Measurements from ENCODE around the gene MYLK. TPM values are rescaled to one million over a fixed set of nuclear protein-coding genes. Genes with fewer than 3 reads are reported as not detected.

The MYLK gene
- total RNA-seq, 1 donor from 2014 or later = 50.5 TPM

DNA sequence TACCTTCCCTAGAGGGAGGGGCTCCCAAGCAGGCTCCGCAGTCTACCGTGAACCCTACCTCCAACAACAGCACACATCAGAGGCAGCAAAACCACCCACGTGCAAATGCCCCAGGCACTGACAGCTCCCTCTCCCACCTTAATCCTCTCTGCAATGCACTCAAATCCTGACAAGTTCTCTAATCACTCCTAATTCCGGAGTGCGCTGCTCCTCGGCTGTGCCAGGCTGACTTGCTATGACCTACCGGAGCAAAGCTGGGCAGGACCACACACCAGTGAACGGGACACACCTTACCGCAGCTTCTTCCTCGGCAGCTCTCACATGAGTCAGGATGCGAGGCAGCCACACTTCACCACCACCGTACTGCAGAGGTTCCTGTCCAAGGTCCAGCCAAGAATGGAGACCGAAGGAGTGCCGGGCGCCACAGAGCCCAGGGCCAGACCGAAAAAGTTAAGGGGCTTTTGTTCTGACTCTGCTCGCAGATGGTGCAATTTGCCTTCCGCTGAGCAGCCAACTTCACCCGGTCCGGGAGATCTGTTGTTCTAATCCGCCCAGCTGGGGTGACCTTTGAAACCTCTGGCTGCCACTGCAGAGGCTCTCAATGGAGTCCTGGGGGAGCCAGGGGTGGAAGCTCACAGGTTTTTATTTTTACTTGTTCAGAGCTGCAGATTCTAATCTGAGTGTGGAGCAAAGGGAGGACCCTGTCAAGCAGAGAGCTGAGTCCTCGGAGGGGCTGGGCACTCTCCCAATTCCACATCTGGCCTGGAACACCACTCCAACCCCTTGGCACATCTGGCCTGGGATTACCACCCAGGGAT is 84.4 kb downstream of the MYLK start:
- no peaks in the 10 kb centered on the region for H3K9me3 Mint-ChIP-seq (ENCODE audit: unreplicated experiment)
- Histone ChIP-seq H3K36me3 (ENCODE audit: insufficient read depth, low read length) (peaks cover 5% of the 10 kb centered on the region), H3K4me2 (ENCODE audit: low read length) (peak overlapping the region; percentile 77), H3K9me3 (ENCODE audit: insufficient read depth, low read depth, low read length) (no peaks in the 10 kb centered on the region), H3K4me3 (ENCODE audit: insufficient read depth, low read depth, low read length) (no peak overlapping the region), H3K4me1 (ENCODE audit: insufficient read depth, low read length) (peaks cover 14% of the 10 kb centered on the region), H3K79me2 (ENCODE audit: insufficient read depth, low read length) (peaks cover 8% of the 10 kb centered on the region), H3K27me3 (ENCODE audit: insufficient read depth, low read length) (no peaks in the 10 kb centered on the region), H4K20me1 (ENCODE audit: insufficient read depth, low read length) (no peaks in the 10 kb centered on the region), H2AFZ (ENCODE audit: low read depth, low read length) (peak overlapping the region; percentile 65), H3K9ac (ENCODE audit: low read length) (peak overlapping the region; percentile 40), H3K27ac (ENCODE audit: low read depth, low read length) (peak overlapping the region; percentile 7)
- H3K4me3 Mint-ChIP-seq (ENCODE audit: unreplicated experiment) = no peak overlapping the region
- TF ChIP-seq, protein P1, sequence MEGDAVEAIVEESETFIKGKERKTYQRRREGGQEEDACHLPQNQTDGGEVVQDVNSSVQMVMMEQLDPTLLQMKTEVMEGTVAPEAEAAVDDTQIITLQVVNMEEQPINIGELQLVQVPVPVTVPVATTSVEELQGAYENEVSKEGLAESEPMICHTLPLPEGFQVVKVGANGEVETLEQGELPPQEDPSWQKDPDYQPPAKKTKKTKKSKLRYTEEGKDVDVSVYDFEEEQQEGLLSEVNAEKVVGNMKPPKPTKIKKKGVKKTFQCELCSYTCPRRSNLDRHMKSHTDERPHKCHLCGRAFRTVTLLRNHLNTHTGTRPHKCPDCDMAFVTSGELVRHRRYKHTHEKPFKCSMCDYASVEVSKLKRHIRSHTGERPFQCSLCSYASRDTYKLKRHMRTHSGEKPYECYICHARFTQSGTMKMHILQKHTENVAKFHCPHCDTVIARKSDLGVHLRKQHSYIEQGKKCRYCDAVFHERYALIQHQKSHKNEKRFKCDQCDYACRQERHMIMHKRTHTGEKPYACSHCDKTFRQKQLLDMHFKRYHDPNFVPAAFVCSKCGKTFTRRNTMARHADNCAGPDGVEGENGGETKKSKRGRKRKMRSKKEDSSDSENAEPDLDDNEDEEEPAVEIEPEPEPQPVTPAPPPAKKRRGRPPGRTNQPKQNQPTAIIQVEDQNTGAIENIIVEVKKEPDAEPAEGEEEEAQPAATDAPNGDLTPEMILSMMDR (IDR thresholded peaks at IDR 0.05; ENCODE audit: insufficient read depth, low read depth, low read length) = no peak
- TF ChIP-seq EZH2 (IDR thresholded peaks at IDR 0.05; ENCODE audit: insufficient read depth, low read length) = no peak
- H3K27ac Mint-ChIP-seq (ENCODE audit: unreplicated experiment) = no peak overlapping the region
- H3K4me1 Mint-ChIP-seq (ENCODE audit: low read depth, unreplicated experiment) = peaks cover 3% of the 10 kb centered on the region
- H3K36me3 Mint-ChIP-seq (ENCODE audit: low read depth, unreplicated experiment) = peaks cover 14% of the 10 kb centered on the region
- FAIRE-seq (peak; percentile 59), DNase-seq (ENCODE audit: low read depth) (peak; percentile 81)
- H3K27me3 Mint-ChIP-seq (ENCODE audit: low read depth, unreplicated experiment) = peaks cover 7% of the 10 kb centered on the region

GRCh38 chr3:123798550-123798949 is 85.6 kb downstream of the MYLK start:
- peaks cover 7% of the 10 kb centered on the region for H3K36me3 Mint-ChIP-seq (ENCODE audit: low read depth, unreplicated experiment)
- TF ChIP-seq, protein P1 (IDR thresholded peaks at IDR 0.05; ENCODE audit: insufficient read depth, low read depth, low read length) = no peak
- no peak for TF ChIP-seq EZH2 (IDR thresholded peaks at IDR 0.05; ENCODE audit: insufficient read depth, low read length)
- no peak overlapping the region for H3K4me3 ChIP-seq (ENCODE audit: insufficient read depth, low read depth, low read length)
- H3K9ac ChIP-seq (ENCODE audit: low read length) = no peak overlapping the region
- no peak overlapping the region for H2AFZ ChIP-seq (ENCODE audit: low read depth, low read length)
- H3K9me3 Mint-ChIP-seq (ENCODE audit: unreplicated experiment) = no peaks in the 10 kb centered on the region
- H3K27me3 ChIP-seq (ENCODE audit: insufficient read depth, low read length) = no peaks in the 10 kb centered on the region
- no peaks in the 10 kb centered on the region for H4K20me1 ChIP-seq (ENCODE audit: insufficient read depth, low read length)
- FAIRE-seq (no peak), DNase-seq (ENCODE audit: low read depth) (no peak)
- peaks cover 3% of the 10 kb centered on the region for H3K4me1 Mint-ChIP-seq (ENCODE audit: low read depth, unreplicated experiment)
- peaks cover 5% of the 10 kb centered on the region for H3K36me3 ChIP-seq (ENCODE audit: insufficient read depth, low read length)
- peaks cover 7% of the 10 kb centered on the region for H3K27me3 Mint-ChIP-seq (ENCODE audit: low read depth, unreplicated experiment)
- H3K27ac ChIP-seq (ENCODE audit: low read depth, low read length) = no peak overlapping the region
- no peak overlapping the region for H3K27ac Mint-ChIP-seq (ENCODE audit: unreplicated experiment)
- H3K4me3 Mint-ChIP-seq (ENCODE audit: unreplicated experiment) = no peak overlapping the region
- no peaks in the 10 kb centered on the region for H3K9me3 ChIP-seq (ENCODE audit: insufficient read depth, low read depth, low read length)
- peaks cover 14% of the 10 kb centered on the region for H3K4me1 ChIP-seq (ENCODE audit: insufficient read depth, low read length)
- H3K4me2 ChIP-seq (ENCODE audit: low read length) = no peak overlapping the region
- peaks cover 13% of the 10 kb centered on the region for H3K79me2 ChIP-seq (ENCODE audit: insufficient read depth, low read length)

All from astrocyte (in vitro differentiated cells and primary cell).